DMS53 (cell line): ENCODE results near the gene PCDHGB1.
"Not testable (repeated sequence)": the region's sequence is repeated elsewhere in the genome, so short reads cannot be mapped to it uniquely, and the experiment has no call there.

Experiments
- DNase-seq: peaks from one replicate; lab custom pipeline; 2025; lab: John Stamatoyannopoulos, UW

Gene PCDHGB1

DNA sequence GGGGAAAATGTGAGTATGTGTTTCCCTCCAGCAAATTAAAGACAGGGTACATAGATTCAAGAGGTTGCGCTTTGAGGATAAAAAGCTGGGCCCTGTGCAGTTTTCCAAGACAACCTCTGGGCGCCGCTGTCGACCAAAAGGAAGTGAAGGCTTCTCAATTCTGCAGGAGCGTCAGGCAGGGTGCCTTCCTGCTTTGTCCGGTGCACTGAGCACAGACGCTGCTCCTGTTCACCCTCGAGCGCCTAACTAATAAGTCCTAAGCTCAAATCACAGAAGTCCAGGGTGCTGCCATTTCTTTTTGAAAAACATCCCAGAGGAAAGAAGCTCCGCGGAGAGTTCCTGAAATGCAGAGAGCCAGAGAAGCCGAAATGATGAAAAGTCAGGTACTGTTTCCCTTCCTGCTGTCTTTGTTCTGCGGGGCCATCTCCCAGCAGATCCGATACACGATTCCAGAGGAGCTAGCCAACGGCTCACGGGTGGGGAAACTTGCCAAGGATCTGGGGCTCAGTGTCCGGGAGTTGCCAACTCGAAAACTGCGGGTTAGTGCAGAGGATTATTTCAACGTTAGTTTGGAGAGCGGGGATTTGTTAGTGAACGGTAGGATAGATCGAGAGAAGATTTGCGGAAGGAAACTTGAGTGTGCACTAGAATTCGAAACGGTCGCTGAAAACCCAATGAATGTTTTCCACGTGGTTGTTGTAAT is at the start of gene PCDHGB1:
Gene PCDHGB1, plus strand, starts transcription at position 183 of the 703 bp plus-strand sequence. Its CDS starts 162 bp downstream, at position 345.
- DNase-seq, result peak; percentile 94

DNA sequence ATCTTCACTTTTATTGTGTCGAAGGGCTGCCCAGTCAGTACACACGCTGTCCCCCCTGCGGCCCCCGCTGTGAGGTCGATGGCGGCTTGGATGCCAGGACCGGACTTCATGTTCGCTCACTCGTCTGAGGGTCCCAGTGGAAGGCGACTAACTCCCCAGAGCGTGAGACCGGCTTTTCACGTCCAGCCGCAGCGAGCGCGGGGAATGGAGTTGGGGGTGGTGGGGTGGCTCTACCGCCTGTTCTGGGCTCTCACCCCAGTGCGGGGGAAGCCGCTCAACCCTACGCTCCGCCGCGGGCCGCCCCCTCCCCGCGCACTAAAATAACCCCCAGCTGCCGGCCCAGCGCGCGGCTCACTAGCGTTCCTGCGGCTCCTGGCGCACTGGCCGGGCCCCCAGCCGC is 46.1 kb upstream of the PCDHGB1 start, which contains the start of gene SLC25A2:
Gene SLC25A2, minus strand, starts transcription at position 294 of the 400 bp plus-strand sequence. Its CDS starts 184 bp downstream, at position 110.
- DNase-seq, result no peak

- no peak for DNase-seq
These were observed 43.3 kb upstream of the PCDHGB1 start for GRCh38 chr5:141306630-141307029.

DNA sequence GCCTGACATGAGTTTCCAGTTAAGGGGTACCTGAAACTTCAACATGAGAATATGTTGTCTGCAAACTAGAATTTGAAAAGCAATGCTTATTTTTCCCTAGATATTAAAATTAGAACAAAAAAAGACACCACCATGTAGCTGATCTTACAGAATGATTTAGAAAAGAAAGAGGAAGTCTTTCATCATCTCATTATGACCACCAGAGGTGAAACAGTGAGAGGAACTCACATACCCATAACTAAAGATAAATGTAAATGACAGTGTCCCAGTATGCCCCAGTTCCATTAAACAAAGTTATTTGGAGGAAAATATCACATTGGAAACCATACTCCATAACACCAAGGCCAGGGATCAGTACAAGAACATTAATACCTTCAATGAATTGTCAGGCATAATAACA is 36.2 kb upstream of the PCDHGB1 start:
- no peak for DNase-seq

GRCh38 chr5:141316963-141317362 is 32.9 kb upstream of the PCDHGB1 start:
- not testable (repeated sequence) for DNase-seq

DNA sequence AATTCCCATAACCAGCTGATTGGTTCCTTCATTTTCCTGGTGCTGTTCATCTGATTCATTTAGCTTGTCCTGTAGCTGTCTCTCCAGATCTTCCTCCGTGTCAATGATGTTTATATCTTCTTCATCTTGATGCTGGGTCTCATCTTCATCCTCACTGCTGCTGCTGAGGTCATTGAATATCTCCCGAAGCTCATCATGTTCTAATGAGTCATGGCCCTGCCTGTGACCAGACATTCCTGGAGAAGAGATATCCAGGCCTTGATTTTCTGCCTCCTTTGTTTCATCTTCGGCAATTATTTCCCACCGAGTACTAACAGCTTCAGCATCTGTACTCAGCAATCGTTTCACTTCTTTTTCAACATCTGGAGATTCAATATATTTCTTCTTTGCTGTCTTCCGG is 30.7 kb upstream of the PCDHGB1 start:
- no peak for DNase-seq

DNA sequence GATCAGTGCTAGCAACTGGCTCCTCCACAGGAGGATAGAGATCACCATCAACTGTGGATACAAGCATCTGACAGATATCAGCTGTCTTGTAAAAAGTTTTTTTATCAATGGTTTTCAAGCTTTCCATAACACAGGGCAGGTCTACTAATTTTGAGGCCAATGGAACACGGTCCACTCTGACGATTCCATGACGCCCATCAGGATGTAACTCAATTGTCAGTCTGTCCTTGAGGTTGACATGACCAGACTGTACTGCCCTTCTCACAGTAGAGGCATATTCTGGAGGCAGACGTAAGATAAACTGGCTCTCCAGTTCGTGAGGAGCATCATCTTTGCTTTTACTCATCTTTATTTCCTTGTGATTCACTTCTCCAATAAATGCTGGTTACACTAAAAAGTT is 30.2 kb upstream of the PCDHGB1 start:
- DNase-seq, result no peak

DNA sequence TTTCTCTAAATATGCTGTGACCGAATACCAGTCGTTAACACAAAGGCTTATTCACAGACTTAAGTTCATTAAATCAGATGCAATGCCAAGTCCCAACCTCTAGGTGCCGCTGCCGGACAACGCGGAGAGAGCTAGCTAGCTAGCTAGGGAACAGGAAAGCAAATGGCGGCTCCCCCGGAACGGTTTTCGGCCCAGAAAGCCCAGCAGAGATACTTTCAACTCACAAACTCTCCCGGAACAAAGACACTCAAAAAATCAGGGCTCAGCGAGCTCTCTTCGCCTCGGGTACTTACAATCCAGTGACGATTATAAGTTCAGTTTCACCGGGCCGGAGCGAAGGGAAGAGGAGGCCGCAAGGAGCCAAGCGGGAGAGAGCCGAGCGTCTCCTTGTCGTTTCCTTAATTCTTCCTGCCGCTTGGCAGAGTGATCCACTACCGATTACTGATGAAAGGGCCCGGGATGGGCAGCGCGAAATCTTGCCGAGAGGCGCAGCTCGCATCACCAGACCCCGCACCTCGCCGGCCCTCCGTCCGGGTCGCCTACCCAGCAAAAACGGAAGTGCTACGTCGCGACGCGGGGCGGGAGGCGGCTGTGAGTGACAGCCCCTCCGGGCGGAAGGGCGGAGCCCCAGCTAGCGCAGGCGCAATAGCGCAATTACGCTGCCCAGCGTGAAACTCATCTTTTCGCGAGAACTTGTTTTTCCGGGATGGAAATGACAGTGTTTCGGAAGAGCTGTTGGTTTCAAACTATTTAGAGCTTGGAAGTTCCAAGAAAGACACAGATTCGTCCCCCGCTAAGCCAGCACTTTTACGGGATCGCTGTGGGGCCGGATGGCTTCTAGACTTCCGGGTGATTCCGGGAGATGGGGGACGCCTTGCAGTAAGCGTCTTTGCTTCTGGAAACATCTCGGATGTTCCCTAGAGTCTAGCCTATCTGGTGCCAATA is 29.4 kb upstream of the PCDHGB1 start, which contains the start of gene TAF7:
Gene TAF7, minus strand, starts transcription at position 560 of the 945 bp plus-strand sequence. CDS start 740 bp downstream, outside the sequence.
- peak; percentile 97 for DNase-seq

DNA sequence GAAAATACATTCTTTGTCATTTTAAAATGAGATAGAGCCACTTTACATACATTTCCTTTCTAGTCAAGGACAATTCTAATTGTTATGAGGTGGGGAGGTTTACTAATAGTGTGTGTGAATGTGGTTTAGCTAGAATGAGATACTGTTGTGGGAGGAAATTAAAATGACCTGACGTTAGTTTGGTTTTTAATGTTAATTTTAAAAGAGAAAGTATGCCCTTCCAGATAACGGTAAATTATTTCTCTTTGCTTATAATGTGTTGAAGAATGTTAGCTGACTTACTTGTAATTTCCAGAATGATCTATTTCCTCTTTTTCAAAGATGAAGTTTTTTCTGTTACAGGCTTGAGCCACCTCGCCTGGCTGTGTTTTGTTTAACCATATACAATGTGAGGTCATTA is 27.6 kb upstream of the PCDHGB1 start:
- no peak for DNase-seq

DNA sequence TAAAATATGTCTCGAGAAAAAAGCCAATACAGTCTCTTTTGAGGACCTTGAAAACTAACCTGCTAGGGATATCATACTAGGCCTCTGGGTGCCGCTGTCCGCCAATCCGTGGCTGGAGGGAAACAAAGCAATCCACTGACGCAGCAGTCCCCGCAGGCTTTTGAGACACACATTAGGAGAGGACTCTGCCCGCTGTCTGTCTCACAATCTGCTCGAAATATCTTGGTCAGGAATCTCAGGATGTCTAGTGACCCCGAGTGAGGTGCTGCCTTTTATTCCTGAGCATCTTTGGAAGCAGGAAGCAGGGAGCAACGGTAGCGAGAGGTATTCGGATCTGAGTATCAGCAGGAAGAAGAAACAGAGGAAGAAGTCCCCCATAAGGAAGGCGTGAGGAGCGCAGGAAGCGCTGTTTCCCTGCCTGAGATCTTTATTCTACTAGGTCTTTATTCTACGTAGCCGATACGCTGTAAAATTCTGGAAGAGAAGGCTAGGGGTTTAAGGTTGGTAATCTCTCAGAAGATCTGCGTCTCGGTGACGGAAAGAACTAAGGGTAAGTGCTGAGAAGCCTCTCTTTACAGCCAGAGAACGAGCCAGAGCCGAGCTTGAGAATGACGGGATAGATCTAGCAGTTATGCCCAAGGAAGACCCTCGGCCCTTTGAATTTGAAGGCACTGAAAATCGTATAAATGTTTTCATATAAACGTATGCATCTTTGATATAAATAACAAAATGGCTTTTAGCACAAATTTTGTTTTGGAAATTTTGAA is 23.6 kb upstream of the PCDHGB1 start:
- peak; percentile 93 for DNase-seq

DNA sequence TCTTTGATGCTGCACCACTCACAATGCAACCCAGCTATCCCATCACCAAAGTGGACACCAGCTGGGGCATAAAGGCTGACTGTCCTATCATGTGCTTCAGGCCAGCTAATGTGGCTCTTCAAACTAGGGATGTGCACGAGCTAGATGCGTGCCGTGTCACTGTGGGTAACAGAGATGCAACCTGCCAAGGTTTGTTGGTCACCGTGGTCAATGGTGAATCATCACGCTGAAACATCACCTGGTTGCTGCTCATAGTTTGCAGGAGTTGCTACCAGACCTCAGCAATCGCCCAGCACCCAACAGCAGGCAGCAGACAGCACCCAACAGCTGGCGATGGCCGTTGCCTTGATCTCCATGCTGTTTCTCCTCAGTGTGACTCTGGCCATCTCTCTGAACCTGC is 21.7 kb upstream of the PCDHGB1 start:
- DNase-seq, result no peak

- DNase-seq, result peak; percentile 85
These were observed 19.4 kb upstream of the PCDHGB1 start, which contains the start of gene PCDHGA1 for GRCh38 chr5:141330299-141331080. Gene PCDHGA1 (plus strand): TSS chr5:141330514.

DNA sequence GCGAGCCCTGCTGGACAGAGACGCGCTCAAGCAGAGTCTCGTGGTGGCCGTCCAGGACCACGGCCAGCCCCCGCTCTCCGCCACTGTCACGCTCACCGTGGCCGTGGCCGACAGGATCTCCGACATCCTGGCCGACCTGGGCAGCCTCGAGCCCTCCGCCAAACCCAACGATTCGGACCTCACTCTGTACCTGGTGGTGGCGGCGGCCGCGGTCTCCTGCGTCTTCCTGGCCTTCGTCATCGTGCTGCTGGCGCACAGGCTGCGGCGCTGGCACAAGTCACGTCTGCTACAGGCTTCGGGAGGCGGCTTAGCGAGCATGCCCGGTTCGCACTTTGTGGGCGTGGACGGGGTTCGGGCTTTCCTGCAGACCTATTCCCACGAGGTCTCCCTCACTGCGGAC is 17.3 kb upstream of the PCDHGB1 start:
- not testable (repeated sequence) for DNase-seq

DNA sequence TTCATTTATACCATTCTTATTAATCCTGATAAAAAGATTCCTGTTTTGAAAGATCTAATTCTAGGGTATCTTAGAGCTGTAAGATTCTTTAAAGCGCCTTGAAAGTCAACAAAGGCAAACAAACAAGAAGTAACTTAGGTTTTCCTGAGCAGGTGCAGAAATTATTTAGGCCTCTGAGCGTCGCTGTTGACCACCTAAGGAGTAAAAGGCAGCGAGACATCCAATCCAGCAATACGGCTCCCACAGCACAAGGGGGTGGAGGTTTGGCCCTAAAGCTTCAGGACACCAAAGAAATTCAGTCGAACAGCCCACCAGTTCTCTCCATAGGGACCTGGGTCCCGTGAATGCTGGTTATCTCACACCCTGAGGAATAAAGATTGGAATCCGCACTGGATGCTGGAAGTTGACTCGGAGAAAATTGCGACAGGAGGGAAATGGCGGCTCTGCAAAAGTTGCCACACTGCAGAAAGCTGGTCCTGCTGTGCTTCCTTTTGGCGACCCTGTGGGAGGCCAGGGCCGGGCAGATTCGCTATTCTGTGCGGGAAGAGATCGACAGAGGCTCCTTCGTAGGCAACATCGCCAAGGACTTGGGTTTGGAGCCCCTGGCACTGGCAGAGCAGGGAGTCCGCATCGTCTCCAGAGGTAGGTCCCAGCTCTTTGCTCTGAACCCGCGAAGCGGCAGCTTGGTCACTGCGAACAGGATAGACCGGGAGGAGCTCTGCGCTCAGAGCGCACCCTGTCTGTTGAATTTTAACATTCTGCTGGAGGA is 11.2 kb upstream of the PCDHGB1 start, which contains the start of gene PCDHGA2:
Gene PCDHGA2, plus strand, starts transcription at position 223 of the 769 bp plus-strand sequence.
- DNase-seq, result peak; percentile 62

DNA sequence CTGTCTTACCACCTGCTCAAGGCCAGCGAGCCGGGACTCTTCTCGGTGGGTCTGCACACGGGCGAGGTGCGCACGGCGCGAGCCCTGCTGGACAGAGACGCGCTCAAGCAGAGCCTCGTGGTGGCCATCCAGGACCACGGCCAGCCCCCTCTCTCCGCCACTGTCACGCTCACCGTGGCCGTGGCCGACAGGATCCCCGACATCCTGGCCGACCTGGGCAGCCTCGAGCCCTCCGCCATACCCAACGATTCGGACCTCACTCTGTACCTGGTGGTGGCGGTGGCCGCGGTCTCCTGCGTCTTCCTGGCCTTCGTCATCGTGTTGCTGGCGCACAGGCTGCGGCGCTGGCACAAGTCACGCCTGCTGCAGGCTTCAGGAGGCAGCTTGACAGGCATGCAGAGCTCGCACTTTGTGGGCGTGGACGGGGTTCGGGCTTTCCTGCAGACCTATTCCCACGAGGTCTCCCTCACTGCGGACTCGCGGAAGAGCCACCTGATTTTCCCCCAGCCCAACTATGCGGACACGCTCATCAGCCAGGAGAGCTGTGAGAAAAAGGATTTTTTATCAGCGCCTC is 9.0 kb upstream of the PCDHGB1 start:
- DNase-seq, result not testable (repeated sequence)

DNA sequence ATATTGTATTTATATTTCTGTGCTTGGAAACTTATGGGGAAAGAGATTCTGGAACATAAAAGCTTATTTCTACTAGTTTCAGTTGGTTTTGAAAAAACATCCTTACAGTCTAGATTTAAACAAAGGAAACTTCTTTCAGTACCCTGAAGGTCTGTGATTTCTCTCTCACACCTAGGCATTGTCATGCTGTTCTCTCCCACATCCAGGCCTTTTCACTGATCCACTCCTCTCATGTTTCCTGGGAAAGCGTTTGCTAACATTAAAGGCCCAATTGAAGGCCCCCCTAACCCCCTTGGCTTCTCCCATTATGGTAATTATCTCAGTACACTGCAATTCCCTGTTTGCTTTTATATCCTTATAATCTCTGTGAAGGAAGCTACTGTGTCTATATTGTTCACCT is 7.1 kb upstream of the PCDHGB1 start:
- no peak for DNase-seq

- peak; percentile 70 for DNase-seq
These were observed 6.5 kb upstream of the PCDHGB1 start, which contains the start of gene PCDHGA3 for GRCh38 chr5:141343242-141343952. Gene PCDHGA3 (plus strand): TSS chr5:141343829. CDS start chr5:141344034, 205 bp downstream.

- DNase-seq, result no peak
These were observed 5.9 kb upstream of the PCDHGB1 start for GRCh38 chr5:141343953-141344463.

- no peak for DNase-seq
These were observed 4.6 kb upstream of the PCDHGB1 start for GRCh38 chr5:141345327-141345726.
